AG09309 (cell line): ENCODE measurements around the gene TSHZ2.
"Not testable (repeated sequence)": the region's sequence is repeated elsewhere in the genome, so short reads cannot be mapped to it uniquely, and the experiment has no call there.

Experiments
- DNase-seq: peaks from one replicate; pipeline ENCODE4 v3.0.0-alpha.2; 2010; ENCODE audit warnings: low read depth
- H3K4me3 ChIP-seq: 2 replicates; pipeline ENCODE4 v1.5.1; 2011; ENCODE audit warnings: mild to moderate bottlenecking, low read depth, low read length, moderate library complexity; ENCODE audit not compliant: control insufficient read depth
- CTCF ChIP-seq: IDR thresholded peaks from 2 replicates; pipeline ENCODE4 v1.5.1; 2011; ENCODE audit warnings: mild to moderate bottlenecking, low read depth, low read length, inconsistent platforms; ENCODE audit not compliant: insufficient read depth, control insufficient read depth; ENCODE audit errors: missing control alignments

The TSHZ2 gene

GRCh38 chr20:53522696-53523095 lies 550.5 kb downstream of the TSHZ2 start:
- H3K4me3 ChIP-seq = no peak overlapping the region
- TF ChIP-seq CTCF = no peak
- DNase-seq = no peak

GRCh38 chr20:53523615-53524014 lies 551.5 kb downstream of the TSHZ2 start:
- not testable (repeated sequence) for DNase-seq, H3K4me3 ChIP-seq

DNA sequence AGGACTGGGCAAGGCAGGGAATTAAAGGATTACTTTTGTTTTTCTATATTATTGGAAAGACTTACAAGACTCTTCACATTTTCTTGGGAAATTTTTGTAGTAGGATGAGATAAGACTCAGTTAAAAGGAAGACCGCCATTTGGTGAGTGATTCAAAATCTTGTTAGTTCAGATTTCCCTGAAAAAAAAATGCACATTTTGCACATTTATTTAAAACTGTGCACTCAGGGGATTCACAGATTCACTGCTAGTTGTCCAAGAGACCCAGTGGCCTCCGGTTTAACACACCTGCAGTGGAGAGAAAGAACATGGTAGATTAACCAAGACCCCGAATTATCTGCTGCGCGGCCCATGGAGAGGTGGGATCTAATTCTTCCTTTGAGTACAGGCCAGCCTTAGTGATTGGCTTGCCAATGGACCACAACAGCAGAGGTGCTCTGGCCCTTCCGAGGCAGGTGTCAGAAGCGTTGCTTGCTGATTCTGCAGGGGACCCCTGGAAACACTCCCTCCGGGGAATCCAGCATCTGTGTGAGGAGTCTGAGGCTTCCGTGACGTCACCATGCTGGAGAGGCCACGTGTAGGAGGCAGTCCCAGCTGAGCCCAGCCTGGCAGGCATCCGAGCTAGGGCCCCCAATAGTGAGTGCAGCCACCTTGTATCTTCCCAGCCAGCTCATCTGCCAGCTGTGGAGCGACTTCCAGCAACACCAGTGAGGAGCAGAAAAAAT lies 552.6 kb downstream of the TSHZ2 start:
- no peak overlapping the region for H3K4me3 ChIP-seq
- no peak for TF ChIP-seq CTCF
- no peak for DNase-seq

DNA sequence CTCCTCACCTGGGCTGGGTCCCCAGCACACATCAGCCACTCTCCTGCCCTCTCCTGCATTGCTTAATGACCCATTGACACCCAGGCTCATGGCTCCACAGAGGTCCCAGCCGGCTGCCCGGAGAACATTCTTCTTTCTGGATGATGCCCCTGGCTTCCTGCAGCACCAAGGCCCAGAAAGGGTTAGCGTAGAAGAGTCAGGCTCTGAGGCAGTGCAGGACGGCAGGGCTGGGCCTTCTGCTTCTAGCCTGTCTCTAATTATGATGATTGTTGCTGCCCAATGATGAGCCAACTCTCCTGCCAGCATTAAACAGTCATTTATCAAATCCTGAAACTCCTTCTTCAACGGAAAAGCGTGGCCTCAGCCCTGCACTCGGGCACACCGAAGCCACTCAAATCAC lies 555.0 kb downstream of the TSHZ2 start:
- H3K4me3 ChIP-seq = no peak overlapping the region
- no peak for TF ChIP-seq CTCF
- DNase-seq = no peak

- TF ChIP-seq CTCF = no peak
- no peak overlapping the region for H3K4me3 ChIP-seq
- DNase-seq = no peak
These were observed 557.5 kb downstream of the TSHZ2 start for GRCh38 chr20:53529658-53530057.

GRCh38 chr20:53530440-53530839 lies 558.3 kb downstream of the TSHZ2 start:
- TF ChIP-seq CTCF = no peak
- no peak overlapping the region for H3K4me3 ChIP-seq
- DNase-seq = no peak

DNA sequence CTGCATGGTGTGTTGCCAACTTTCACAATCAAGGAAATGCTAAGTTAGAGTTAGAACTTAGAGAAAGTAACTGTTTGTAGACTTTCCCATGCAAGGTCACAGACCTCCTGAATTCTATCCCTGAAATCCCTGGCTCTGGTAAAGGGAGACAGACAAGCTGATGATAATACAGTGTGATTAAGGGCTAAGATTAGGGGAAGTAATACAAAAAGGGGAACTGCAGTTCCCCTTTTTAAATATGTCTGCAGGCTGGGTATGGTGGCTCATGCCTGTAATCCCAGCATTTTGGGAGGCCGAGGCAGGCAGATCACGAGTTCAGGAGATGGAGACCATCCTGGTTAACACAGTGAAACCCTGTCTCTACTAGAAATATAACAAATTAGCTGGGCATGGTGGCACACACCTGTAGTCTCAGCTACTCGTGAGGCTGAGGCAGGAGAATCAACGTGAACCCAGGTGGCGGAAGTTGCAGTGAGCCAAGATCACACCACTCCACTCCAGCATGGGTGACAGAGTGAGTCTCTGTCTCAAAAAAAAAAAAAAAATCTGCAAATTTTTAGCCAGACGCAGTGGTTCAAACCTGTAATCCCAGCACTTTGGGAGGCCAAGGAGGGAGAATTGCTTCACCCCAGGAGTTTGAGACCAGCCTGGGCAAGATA lies 560.6 kb downstream of the TSHZ2 start:
- DNase-seq, H3K4me3 ChIP-seq: not testable (repeated sequence)
